Measurements from ENCODE around the gene CABLES2.
"Not testable (repeated sequence)": the region's sequence is repeated elsewhere in the genome, so short reads cannot be mapped to it uniquely, and the experiment has no call there.

The CABLES2 gene

DNA sequence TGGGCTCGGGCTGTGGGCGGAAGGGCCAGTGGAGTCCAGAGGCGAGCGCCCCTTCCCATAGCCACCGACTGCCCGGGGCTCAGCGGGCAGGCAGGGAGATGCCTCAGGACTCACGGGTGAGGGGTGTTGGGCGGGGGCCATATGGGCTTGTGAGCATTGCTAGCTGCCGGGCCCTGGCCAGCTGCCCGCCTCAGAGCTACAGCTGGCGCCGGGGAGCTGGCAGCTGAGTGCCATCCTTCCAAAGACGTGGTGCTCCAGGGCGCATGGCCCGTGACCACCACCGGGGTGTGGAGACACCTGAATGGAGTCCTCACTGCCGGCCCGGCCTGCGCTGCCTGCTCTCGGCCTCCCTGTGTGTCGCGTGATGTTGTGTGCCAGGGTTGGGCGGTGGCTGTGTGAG lies 30.8 kb upstream of the CABLES2 start:
- H3K4me3 ChIP-seq (ENCODE audit: low read depth, low read length): no peak overlapping the region
- no peak for DNase-seq (ENCODE audit: low read depth)

DNA sequence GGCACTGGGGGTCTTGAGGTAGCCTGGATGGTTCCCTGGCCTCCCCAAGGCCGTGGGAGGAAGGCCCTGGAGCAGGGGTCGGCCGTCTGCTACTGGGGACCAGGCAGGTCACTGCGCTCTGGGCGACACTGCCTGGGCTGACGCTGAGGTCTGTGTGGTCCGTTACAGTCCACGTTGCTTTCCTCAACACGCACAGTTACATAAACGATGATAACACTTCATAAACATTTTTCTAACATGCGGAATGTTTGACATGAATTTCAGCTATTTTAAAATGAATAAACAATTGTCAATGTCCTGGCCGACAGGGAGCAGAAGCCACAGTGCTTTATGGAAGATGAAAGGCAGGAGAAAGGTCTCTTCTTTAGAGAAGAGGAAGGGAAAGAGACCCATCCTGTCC lies 30.4 kb upstream of the CABLES2 start:
- no peak overlapping the region for H3K4me3 ChIP-seq (ENCODE audit: low read depth, low read length)
- no peak for DNase-seq (ENCODE audit: low read depth)

DNA sequence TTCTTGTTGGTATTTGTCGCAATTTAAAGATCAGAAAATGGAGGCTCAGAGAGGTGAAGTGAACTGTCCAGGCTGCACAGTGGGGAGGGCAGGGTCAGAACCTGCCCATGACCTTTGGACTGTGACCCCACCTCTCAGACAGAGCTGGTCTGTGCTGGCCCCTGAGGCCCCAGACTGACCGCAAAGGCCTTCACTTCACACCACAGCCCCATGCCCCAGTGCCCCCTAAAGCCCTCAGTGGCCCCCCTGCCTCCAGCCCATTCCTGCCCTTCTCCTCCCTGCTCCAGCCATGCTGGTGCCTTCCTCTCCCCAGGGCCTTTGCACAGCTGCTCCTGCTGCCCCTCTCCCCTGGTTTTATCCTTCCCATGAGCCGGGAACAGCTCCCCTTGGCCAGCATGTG lies 29.6 kb upstream of the CABLES2 start:
- DNase-seq (ENCODE audit: low read depth): no peak
- no peak overlapping the region for H3K4me3 ChIP-seq (ENCODE audit: low read depth, low read length)

DNA sequence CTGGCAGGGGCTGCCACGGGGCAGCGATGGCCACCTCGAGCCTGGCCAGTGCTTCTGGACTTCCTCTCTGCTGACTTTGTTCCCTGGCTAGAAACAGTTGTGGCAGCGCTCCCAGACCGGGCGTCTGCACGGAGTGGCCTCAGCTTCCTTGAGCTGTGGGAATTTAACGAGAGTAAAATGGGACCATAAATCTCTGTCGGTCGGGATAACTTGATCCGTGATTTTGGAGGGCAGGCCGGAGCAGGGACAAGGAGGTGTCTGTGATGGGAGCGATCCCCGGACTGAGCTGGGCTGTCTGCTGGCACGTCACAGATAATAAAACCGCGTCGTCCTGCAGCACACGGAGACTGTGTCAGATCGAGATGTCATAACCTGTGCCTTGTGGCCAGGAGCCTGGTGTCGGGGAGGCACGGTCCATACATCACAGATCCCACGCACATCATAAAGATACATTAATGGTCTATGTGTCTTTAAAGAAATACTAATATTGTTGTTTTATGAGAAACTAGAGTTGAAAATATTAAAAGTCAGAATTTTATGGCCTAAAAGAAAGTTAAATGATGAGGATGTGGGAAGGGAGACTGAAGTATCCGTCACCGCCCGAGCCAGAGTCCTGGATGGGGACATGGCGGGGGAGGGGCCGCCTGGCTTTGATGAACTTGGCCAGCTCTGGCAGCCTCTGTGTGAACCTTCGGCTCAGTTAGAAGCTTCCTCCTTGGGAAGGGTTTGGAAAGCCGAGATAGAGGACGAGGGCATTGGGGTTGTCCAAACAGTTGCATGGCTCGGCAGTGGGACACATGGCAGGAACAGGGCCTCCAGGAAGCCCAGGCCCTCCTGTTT lies 26.8 kb upstream of the CABLES2 start:
- no peak for DNase-seq (ENCODE audit: low read depth)
- H3K4me3 ChIP-seq (ENCODE audit: low read depth, low read length): no peak overlapping the region

DNA sequence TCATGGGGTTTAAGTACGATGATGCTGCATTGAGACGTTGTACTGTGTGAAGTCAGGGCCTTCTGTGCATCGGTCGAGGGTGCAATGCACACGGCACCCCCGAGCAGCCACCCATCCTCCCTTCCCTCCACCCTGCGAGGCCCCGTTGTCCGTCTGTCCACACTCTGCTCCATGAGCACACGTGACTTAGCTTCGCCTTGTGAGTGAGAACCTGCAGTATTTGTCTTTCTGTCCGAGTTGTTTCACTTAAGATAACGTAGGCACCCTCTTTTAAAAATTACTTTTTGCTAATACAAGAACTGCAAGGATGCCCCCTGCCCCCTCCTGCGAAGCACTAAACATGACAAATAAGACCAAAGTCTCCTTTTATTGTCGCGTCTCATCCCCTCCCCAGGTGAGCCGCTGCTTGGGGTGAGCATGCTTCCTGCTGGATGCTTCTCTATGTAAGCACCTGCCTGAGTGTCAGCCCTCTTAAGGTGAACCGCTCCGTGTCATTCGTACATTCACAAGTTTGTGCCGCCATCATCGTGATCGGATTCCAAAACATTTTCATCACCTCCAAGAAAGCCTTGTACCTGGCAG lies 23.9 kb upstream of the CABLES2 start:
- DNase-seq (ENCODE audit: low read depth): no peak
- no peak overlapping the region for H3K4me3 ChIP-seq (ENCODE audit: low read depth, low read length)

DNA sequence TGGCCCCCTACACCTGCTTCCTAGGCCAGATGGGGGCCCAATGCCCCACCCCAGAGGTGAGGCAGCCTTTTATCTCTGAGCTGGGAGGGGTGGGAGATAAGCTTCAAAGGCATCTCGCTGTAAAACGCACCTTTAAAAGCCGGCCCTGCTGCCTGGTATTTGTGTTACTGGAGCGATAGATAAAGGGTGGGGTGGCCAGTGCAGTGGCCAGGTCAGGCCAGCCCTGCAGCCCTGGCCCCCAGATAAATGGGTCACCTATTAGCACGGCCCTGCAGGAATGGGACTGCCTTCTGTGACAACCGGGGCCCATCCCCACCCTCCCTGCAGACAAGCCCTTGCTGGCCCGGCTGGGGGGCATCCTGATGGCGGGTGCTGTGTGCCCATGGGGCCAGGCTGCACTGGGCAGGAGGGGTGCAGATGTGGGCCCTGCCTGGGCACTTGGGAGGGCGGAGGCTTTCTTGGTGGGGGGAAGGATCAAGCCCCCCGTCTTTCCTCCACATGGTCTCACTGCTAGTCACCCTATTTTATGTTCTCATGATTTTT lies 23.3 kb upstream of the CABLES2 start:
- DNase-seq (ENCODE audit: low read depth): no peak

DNA sequence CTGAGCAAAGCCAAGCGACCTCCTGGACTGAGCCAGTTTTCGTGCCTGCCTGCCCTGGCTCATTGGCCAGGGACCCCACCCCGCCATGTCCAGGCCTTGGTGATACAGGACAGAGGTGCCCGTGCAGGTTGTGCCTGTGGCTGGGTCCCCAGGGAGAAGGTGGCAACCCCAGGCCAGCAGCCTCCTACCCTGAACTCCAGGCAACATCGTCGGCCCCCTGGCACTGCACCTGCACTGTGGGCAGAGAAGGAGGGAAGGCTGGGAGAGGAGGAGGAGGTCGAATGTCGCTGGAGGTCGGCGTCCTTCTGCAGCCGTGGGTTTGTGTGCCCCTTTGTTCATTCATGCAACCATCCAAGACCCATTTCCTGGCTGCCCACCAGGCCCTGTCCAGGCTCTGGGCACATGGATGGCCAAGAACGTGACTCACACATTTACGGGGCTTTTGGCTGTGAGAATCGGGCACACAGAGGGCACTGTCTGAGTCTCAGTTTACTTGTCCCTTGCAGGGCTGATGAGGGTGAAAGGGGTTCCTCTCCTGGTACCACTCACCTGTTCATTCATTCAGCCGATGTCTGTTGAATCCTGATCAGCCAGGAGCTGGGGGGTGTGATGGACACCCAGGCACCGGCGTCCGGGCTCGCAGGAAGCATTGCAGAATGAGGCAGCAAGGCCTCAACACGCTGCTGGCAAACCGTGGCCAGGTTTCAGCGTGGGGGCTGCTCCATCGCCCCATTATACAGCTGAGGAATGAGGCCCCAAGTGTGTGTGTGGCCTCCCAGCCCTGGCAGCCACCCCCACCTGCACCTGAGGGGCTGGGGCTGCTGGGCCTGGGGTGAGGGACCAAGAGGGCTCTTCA lies 22.6 kb upstream of the CABLES2 start:
- no peak overlapping the region for H3K4me3 ChIP-seq (ENCODE audit: low read depth, low read length)
- no peak for DNase-seq (ENCODE audit: low read depth)

More for the DNA sequence above, 23.3 kb upstream of the CABLES2 start:
- no peak overlapping the region for H3K4me3 ChIP-seq (ENCODE audit: low read depth, low read length)

DNA sequence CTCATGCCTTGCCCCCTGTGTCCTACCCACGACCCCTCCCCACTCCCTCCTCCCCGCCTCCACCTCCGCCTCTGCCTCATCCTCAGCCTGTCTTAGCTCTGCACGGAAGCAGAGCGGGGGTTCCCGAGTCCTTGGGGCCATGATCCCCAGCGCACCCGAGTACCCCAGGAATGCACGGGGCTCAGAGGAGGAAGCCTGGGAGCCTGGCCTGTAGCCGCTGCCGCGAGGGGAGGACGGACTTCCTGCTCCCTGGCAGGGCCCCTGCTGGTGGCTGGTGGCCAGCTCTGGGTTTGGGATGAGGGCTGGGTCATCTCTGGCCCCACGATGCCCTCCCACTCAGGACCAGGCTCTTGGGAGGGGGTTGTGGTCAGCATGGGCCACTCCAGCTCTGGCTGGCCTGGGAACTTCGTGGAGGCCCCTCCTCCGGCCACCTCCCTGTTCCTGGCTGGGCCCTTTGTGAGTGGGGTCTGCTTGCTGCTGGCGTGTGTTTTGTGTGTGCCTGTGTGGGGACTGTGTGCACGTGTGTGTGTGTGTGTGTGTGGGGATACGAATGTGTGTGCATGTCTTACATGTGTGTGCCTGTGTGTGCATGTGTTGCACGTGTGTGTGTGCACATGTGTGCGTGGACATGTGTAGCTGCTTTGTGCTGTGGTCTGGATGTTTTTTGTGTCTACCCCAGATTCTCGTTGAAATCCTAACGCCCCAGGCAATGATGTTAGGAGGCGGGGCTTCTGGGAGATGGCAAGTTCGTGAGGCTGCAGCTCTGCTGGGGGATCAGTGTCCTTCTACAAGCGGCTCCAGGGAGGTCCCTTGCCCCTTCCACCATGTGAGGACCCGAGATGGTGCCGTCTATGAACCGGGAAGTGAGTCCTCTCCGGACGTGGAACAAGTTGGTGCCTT lies 21.6 kb upstream of the CABLES2 start:
- no peak overlapping the region for H3K4me3 ChIP-seq (ENCODE audit: low read depth, low read length)
- DNase-seq (ENCODE audit: low read depth): no peak

DNA sequence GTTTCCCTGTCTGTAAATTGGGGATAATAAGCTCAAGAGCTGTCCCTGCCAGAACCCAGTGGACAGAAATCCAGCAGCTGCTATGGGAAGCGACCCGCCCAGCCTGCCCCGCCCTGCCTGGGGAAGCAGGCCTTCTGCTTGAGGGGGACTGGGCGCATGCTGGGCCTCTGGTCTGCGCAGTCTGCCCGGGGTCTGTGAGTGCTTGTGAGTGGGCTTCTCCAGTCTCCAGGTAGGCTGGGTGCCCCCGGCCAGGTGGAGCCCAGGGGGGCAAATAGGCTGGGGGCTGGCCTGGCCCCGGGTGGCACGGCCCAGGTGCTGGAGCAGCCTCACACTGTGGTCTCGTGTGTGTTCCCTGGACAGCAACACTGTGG lies 20.9 kb upstream of the CABLES2 start:
- no peak overlapping the region for H3K4me3 ChIP-seq (ENCODE audit: low read depth, low read length)
- DNase-seq (ENCODE audit: low read depth): no peak

DNA sequence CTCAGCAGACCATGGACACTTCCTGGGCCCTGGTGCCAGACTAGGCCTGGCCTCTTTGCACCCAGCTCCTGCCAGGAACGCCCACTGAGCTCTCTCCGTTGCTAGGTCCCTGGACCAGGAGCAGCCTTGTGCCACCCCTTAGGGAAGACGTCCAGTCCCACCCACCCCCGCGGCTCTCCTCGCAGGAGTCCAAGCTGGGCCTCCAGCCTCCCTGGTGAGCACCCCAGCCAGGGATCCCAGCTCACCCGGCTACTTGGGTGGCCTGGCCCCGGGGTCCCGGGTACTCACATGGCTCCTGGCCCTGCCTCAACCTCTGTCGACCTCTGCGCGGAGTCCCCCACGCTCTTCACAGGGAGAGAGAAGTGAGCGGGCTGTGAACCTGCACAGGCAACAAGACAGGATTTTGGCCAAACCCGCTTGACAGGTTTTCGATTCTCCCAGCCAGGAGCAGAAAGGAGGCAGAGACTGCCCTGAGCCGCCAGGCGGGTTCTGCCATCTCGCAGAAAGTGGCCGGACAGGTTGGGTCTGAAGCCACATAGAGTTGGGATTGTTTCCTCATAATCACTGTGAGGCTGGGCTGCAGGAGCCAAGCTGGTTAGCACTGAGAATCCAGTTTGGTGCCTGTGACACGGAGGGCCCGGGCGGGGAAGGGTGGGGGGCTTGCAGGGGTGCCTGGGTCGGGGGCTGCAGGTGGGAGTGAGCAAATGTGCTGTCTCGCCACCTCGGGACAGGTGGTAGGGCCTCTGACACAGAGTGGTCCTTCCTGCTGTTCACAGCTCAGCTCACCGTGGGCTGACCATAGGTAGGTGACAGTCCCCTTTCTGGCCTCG lies 20.3 kb upstream of the CABLES2 start, which contains the start of gene RBBP8NL:
TSS of gene RBBP8NL (minus strand) at position 368 of the 830 bp plus-strand sequence. CDS start 7,892 bp downstream, outside the sequence.
- no peak for DNase-seq (ENCODE audit: low read depth)

DNA sequence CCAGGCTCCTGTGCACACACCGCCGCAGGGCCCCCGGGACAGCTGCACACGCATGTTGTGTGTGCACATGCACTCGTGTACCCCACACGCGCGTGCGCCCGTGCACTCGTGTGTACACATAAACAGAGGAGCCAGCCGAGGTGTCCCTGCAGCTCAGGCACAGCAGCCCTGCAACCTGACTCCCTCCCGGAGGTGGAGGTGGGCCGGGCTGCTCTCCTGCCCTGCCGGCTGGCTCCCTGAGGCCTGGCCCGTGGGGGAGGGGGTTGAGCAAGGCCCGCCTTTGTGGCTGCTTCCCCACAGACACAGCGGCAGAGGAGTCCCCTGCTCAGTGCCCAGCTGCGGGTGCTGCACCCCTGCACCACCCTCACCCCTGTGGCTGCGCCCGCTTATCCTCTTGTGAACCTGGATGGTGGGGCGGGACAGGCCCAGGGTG lies 19.6 kb upstream of the CABLES2 start:
- no peak overlapping the region for H3K4me3 ChIP-seq (ENCODE audit: low read depth, low read length)
- DNase-seq (ENCODE audit: low read depth): no peak

More for the DNA sequence above, 20.3 kb upstream of the CABLES2 start, which contains the start of gene RBBP8NL:
- H3K4me3 ChIP-seq (ENCODE audit: low read depth, low read length): no peak within 1 kb of the TSS

DNA sequence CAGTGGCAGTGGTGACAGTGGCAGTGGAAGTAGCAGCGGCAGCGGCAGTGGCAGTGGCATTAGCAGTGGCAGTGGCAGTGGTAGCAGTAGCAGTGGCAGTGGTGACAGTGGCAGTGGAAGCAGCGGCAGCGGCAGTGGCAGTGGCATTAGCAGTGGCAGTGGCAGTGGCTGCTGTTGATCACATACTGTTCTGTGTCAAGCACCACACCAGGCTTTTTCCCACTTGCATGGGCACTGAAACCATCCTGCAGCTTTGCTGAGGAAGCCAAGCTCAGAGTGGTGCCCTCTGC lies 18.9 kb upstream of the CABLES2 start:
- not testable (repeated sequence) for H3K4me3 ChIP-seq (ENCODE audit: low read depth, low read length); DNase-seq (ENCODE audit: low read depth)

DNA sequence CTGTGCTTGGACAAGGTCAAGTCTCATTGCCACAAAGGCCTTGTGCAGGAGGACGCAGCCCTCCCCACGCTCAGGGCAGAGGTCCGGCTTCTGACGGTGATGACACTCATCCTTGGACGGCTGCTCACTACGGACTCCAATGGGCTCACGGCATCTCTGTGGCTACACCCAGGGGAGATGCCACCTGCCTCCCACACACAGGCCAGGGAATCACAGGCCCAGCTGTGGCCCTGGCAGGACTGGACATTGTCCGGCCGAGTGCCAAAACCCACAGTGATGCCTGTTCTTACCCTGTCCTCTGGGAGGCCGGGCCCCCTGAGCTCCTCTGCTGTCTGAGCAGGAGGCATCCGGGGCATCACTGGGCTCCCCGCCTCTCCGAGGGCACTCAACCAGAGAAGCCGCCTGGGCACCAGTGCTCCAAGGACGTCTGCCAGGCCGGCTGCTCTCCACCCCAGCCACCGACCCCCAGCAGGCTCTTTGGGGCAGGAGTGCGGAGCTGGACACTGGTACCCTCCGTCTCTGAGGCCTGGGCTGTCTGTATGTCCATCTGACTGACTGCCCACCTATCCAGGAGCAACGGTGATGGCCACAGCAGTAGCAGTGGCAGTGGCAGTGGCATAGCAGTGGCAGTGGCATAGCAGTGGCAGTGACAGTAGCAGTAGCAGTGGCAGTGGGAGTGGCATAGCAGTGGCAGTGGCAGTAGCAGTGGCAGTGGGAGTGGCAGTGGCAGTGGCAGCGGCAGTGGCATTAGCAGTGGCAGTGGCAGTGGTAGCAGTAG lies 18.4 kb upstream of the CABLES2 start:
- H3K4me3 ChIP-seq (ENCODE audit: low read depth, low read length): no peak overlapping the region
- no peak for DNase-seq (ENCODE audit: low read depth)

DNA sequence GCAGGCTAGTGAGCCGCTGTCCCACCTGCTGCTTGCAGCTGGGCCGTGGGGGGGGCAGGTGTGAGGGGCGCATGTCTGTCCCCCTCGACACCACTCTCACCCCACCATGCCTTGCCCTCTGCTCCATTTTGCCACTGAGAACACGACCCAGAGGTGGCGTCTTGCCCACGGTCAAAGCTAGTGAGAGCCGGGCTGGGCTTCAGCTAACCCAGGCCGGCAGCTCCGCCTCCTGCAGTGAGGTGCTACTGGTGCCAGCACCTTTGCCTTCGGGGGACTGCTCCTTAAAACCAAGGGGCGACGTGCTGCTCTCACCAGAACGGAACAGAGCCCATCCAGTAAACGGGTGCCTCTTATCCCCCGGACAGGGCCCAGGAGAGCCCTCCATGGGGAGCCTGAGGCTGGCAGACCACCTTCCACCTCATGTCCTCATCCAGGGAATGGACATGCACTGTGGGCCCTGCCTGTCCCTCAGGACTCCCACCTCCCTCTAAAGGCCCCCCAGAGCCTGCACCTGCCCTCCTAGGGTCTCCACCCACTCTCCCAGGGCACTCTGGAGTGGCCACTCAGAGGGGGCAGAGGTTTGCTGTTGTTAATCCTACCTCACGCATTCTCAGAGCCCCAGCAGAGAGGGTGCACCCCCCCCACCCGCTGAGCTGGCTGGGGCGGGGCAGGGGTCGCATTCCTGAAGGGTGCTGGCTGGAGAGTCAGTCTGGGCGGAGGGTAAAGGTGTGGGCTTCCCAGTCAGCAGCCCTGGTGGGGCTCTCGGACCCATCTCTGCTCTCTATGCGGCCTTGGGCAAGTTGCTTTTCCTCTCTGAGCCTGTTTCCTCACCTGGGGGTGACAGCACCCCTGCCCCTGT lies 17.4 kb upstream of the CABLES2 start:
- DNase-seq (ENCODE audit: low read depth): no peak

DNA sequence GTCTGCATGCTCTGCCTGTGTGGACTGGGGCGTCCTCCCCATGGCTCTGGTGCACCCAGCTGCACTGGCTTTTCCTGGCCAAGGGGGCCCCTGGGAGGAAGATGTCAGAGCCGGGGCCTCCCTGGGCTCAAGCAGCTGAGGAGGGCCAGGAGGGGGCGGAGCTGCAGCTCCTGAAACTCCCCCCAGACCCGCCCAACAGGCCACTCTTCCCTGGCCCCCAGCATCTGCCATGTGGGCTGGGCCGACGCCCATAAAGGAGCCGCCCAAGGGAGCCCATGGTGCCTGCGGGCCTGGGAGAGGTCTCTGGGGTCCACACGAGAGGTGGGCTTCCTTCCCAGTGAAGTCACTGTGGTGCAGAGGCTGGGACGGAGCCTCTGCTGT lies 16.2 kb upstream of the CABLES2 start:
- DNase-seq (ENCODE audit: low read depth): no peak
- H3K4me3 ChIP-seq (ENCODE audit: low read depth, low read length): no peak overlapping the region

More for the DNA sequence above, 17.4 kb upstream of the CABLES2 start:
- H3K4me3 ChIP-seq (ENCODE audit: low read depth, low read length): no peak overlapping the region

DNA sequence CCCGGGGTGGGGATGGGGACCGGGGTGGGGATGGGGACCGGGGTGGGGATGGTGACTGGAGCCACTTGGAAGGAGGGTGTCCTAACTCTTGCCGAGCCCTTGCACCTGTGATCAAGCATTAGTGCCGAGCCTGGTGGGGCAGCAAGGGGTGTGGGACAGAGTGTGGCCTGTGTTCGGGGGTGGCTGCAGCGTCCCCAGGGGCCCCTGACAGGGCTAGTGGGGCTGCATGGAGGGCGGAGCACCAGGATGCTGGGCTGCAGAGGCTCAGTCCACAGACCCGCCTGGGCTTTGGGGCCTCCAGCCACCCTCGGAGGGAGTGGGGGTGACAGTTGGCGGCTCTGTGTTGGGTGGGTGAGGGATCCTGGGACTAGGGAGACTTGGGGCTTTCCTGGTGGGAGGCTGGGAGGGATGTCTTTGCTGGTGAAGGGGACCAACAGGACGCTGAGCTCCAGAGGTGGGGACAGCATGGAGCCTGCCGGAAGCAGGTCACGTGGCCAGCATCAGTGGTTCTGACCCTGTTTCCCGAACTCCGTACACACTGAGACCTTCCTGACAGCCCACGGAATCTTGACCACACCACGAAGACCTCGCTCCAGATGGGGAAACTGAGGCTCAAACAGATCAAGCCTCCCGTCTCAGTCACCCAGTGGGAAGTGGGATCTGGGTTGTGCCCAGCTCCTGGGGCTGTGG lies 15.7 kb upstream of the CABLES2 start:
- no peak for DNase-seq (ENCODE audit: low read depth)
- H3K4me3 ChIP-seq (ENCODE audit: low read depth, low read length): no peak overlapping the region
